A673 (cell line): Measurements from ENCODE around the gene ACVRL1. TPM values are rescaled to one million over a fixed set of nuclear protein-coding genes. Genes with fewer than 3 reads are reported as not detected.
A peak's percentile ranks its signal among the peaks of the same experiment; 100 is the strongest.

Experiments used
- BruUV-seq: library from RNA; stranded (reverse); fragments of 400-500 nt; replicated peaks from 2 replicates; lab custom pipeline; 2021; lab: Mats Ljungman, UMichigan
- CTCF ChIA-PET: fragments of 300-600 bp; sonication (Branson Sonifier 250); formaldehyde crosslinking; loops from one replicate; lab custom pipeline; 2022; ENCODE audit warnings: antibody characterized with exemption; lab: Charles Lee
- POLR2A ChIA-PET: fragments of 300-600 bp; sonication (Branson Sonifier 250); formaldehyde crosslinking; loops from one replicate; lab custom pipeline; 2022; ENCODE audit warnings: antibody characterized with exemption; ENCODE audit not compliant: low non-redundant PET; lab: Charles Lee
- DNase-seq: peaks from one replicate; pipeline ENCODE4 v3.0.0-alpha.2; 2015; ENCODE audit warnings: low spot score
- H3K27ac ChIP-seq: fragments of 200-600 bp; sonication (generic); 2 replicates; pipeline ENCODE4 v1.5.1; 2016; ENCODE audit warnings: mixed run types, low read depth, mild to moderate bottlenecking, mixed read lengths, antibody characterized with exemption, low read length; ENCODE audit not compliant: poor library complexity, severe bottlenecking
- H3K27me3 ChIP-seq: fragments of 200-600 bp; sonication (generic); replicated peaks from 2 replicates; pipeline ENCODE4 v1.6.1; 2017; ENCODE audit warnings: mixed run types, low read depth, mild to moderate bottlenecking, mixed read lengths, antibody characterized with exemption, low read length; ENCODE audit not compliant: insufficient read depth, poor library complexity
- H3K36me3 ChIP-seq: fragments of 200-600 bp; sonication (generic); 2 replicates; pipeline ENCODE4 v1.6.1; 2016; ENCODE audit warnings: mixed run types, mild to moderate bottlenecking, mixed read lengths, antibody characterized with exemption, low read length; ENCODE audit not compliant: insufficient read depth, poor library complexity, severe bottlenecking
- H3K4me1 ChIP-seq: fragments of 200-600 bp; sonication (generic); 2 replicates; pipeline ENCODE4 v1.6.1; 2017; ENCODE audit warnings: mixed run types, mild to moderate bottlenecking, mixed read lengths, antibody characterized with exemption, low read length; ENCODE audit not compliant: insufficient read depth, poor library complexity, severe bottlenecking
- H3K4me3 ChIP-seq: fragments of 200-600 bp; sonication (generic); 2 replicates; pipeline ENCODE4 v1.5.1; 2016; ENCODE audit warnings: low read depth, mixed run types, mild to moderate bottlenecking, mixed read lengths, low read length; ENCODE audit not compliant: poor library complexity, severe bottlenecking
- H3K9me3 ChIP-seq: fragments of 200-600 bp; sonication (generic); 2 replicates; pipeline ENCODE4 v1.6.1; 2016; ENCODE audit warnings: mixed run types, low read depth, mild to moderate bottlenecking, mixed read lengths, antibody characterized with exemption, low read length; ENCODE audit not compliant: poor library complexity, severe bottlenecking
- EZH2 ChIP-seq: fragments of 200-600 bp; sonication (generic); IDR thresholded peaks from 2 replicates; pipeline ENCODE4 v1.6.1; 2017; ENCODE audit warnings: borderline replicate concordance, low read depth, mild to moderate bottlenecking, mixed read lengths, antibody characterized with exemption, low read length; ENCODE audit not compliant: poor library complexity, severe bottlenecking
- intact Hi-C: fragments of 100-400 bp; cut with micrococcal nuclease; formaldehyde crosslinking; loops from one replicate; pipeline ENCODE4 v1.10.0; 2022; ENCODE audit not compliant: unreplicated experiment
- total RNA-seq: library from RNA; stranded (reverse); gene quantifications from 2 replicates; pipeline ENCODE4 v1.2.3, GENCODE V29; 2021
- TF ChIP-seq, protein P1 (sequence below): fragments of 300-800, 200-600 bp; sonication (generic); conservative IDR thresholded peaks from 2 replicates; pipeline ENCODE4 v1.5.1; 2017; ENCODE audit warnings: low read depth, mild to moderate bottlenecking, antibody characterized with exemption, low read length, moderate library complexity, mixed read lengths

Gene ACVRL1
- total RNA-seq, 1 experiment from 2014 or later = 0.17 TPM

- CTCF ChIA-PET = no interaction called here
- no peak for TF ChIP-seq EZH2
- TF ChIP-seq, protein P1, sequence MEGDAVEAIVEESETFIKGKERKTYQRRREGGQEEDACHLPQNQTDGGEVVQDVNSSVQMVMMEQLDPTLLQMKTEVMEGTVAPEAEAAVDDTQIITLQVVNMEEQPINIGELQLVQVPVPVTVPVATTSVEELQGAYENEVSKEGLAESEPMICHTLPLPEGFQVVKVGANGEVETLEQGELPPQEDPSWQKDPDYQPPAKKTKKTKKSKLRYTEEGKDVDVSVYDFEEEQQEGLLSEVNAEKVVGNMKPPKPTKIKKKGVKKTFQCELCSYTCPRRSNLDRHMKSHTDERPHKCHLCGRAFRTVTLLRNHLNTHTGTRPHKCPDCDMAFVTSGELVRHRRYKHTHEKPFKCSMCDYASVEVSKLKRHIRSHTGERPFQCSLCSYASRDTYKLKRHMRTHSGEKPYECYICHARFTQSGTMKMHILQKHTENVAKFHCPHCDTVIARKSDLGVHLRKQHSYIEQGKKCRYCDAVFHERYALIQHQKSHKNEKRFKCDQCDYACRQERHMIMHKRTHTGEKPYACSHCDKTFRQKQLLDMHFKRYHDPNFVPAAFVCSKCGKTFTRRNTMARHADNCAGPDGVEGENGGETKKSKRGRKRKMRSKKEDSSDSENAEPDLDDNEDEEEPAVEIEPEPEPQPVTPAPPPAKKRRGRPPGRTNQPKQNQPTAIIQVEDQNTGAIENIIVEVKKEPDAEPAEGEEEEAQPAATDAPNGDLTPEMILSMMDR = no peak
- POLR2A ChIA-PET = no interaction called here
- no peak overlapping the region for H3K4me3 ChIP-seq
- intact Hi-C loops = no loop called here
- no peaks in the 10 kb centered on the region for H3K4me1 ChIP-seq
- DNase-seq = no peak
- H3K27me3 ChIP-seq = no peaks in the 10 kb centered on the region
- peaks cover 2% of the 10 kb centered on the region for H3K9me3 ChIP-seq
- no peak overlapping the region for H3K27ac ChIP-seq
- no TSS peak for BruUV-seq
- peaks cover 12% of the 10 kb centered on the region for H3K36me3 ChIP-seq
These were observed 56.2 kb downstream of the ACVRL1 start for GRCh38 chr12:51963477-51963876.

DNA sequence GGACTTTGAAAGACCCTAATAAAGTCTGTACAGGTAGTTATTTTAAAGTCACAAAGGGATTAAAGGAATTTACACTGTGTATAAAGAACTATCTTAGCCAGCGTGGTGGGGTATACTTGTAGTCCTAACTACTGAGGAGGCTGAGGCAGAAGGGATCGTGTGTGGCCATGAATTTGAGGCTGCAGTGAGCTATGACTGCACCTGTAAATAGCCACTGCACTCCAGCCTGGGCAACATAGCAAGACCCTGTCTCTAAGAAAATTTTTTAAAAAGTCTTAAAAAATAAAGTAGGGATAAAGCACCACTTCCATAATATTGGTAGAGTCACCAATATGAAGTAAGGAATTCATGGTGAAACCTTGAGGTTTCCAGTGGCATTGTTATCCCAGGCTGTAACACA is 62.3 kb downstream of the ACVRL1 start:
- H3K36me3 ChIP-seq = no peaks in the 10 kb centered on the region
- no peak for DNase-seq
- H3K4me1 ChIP-seq = peaks cover 39% of the 10 kb centered on the region
- BruUV-seq = no TSS peak
- intact Hi-C loops = no loop called here
- ChIA-PET POLR2A (no interaction called here), CTCF (no interaction called here)
- TF ChIP-seq, protein P1 = no peak
- TF ChIP-seq EZH2 = no peak
- no peak overlapping the region for H3K27ac ChIP-seq
- H3K27me3 ChIP-seq = no peaks in the 10 kb centered on the region
- H3K9me3 ChIP-seq = peaks cover 2% of the 10 kb centered on the region
- no peak overlapping the region for H3K4me3 ChIP-seq

DNA sequence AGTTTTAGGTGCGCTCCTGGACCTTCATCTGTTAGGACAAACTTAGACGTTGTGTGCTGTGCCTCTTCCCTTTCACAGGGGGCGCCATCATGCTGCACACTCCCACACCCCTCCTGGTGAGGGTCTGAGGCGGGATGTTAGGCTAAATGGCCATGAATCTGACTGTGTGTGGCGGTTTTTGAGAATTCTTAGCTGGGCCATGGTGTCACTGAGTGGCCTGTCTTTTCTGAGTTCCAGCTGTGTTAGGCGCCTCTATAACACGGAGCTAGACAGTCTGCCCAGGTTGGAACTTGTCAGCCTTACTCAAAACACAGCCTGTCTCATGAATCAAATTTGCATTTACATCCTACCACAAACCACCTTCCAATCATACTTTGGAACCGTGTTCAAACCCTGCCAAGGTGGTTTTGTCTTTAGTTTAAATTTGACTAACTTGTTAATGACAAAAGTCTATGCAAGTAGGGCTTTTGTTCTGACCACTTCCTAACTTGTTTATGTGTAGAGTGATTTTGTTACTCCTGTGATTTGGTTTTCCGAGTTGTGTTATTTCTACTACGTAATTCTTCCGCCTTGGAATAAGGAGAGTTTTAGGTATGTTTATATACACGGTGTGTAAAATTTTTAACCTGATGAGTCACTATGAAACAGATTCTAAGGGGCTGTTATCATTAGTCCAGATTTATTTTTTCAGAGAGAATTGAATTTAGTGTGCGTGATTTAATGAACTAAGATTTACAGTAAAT is 63.8 kb downstream of the ACVRL1 start:
- Histone ChIP-seq H3K4me1 (peaks cover 51% of the 10 kb centered on the region), H3K4me3 (no peak overlapping the region), H3K27me3 (no peaks in the 10 kb centered on the region), H3K27ac (peak overlapping the region; percentile 73), H3K36me3 (peaks cover 7% of the 10 kb centered on the region), H3K9me3 (no peaks in the 10 kb centered on the region)
- ChIA-PET POLR2A (no interaction called here), CTCF (interaction anchor here (0.6 to 1.0 kb wide), 4 partner anchors 22 to 124 kb away, joined by 3 to 7 read pairs (median 4); no protein-coding TSS in a partner anchor)
- intact Hi-C loops = no loop called here
- TF ChIP-seq EZH2 = no peak
- TF ChIP-seq, protein P1 = peak; percentile 82
- DNase-seq = peak; percentile 61
- no TSS peak for BruUV-seq
